HCT116 (cell line): Measurements from ENCODE around the gene GPC5. TPM values are rescaled to one million over a fixed set of nuclear protein-coding genes. Genes with fewer than 3 reads are reported as not detected.

Source experiments
- ATAC-seq: fragments of 200-7000 bp; cut with Tn5 transposase; 2 replicates; pipeline ENCODE4 v1.9.1; 2020; ENCODE audit warnings: mild to moderate bottlenecking, moderate library complexity
- BruUV-seq: library from RNA; stranded (reverse); fragments of 400-500 nt; replicated peaks from 2 replicates; lab custom pipeline; 2021; lab: Mats Ljungman, UMichigan
- CTCF ChIA-PET: fragments of 300-600 bp; sonication (Branson Sonifier 250); formaldehyde crosslinking; loops from one replicate; lab custom pipeline; 2021; ENCODE audit warnings: antibody characterized with exemption; lab: Charles Lee
- POLR2A ChIA-PET: fragments of 300-600, 350-600 bp; sonication (Branson Sonifier 250); formaldehyde crosslinking; loops from one replicate; lab custom pipeline; 2021; ENCODE audit warnings: antibody characterized with exemption; lab: Charles Lee
- RAD21 ChIA-PET, 2 experiments: fragments of 300-600 bp; sonication (Branson Sonifier 250); formaldehyde crosslinking; loops; one replicate each; lab custom pipeline; 2023; ENCODE audit warnings: low total read pairs in 2 of 2; ENCODE audit not compliant: uncharacterized antibody in 2 of 2, unreplicated experiment in 2 of 2, low non-redundant PET in 1 of 2; lab: Charles Lee
- DNase-seq: peaks from one replicate; pipeline ENCODE4 v3.0.0-alpha.2; 2010; ENCODE audit warnings: low read depth, low spot score
- H2AFZ ChIP-seq: fragments of 200-600 bp; shearing (Covaris generic), sonication (generic); 2 replicates; pipeline ENCODE4 v1.6.1; 2017; ENCODE audit warnings: low read depth, mixed run types, mixed read lengths, antibody characterized with exemption, low read length; ENCODE audit not compliant: poor library complexity, severe bottlenecking
- H3K27ac ChIP-seq: 2 replicates; pipeline ENCODE4 v1.5.1; 2012; ENCODE audit warnings: low read depth, low read length
- H3K27me3 ChIP-seq: fragments of 200-600 bp; sonication (generic); 2 replicates; pipeline ENCODE4 v1.6.1; 2016; ENCODE audit warnings: mixed run types, low read length, mixed read lengths; ENCODE audit not compliant: insufficient read depth
- H3K36me3 ChIP-seq, 2 experiments: fragments of 200-500 bp in 1 of 2; fragments of 200-600 bp in 1 of 2; sonication (Bioruptor generic) in 1 of 2; sonication (generic) in 1 of 2; 2 replicates each; pipeline versions ENCODE4 v1.5.1 to v1.6.1; 2014 to 2016; ENCODE audit warnings: low read length in 2 of 2, inconsistent platforms in 1 of 2, mixed read lengths in 1 of 2, mixed run types in 1 of 2; ENCODE audit not compliant: insufficient read depth in 2 of 2, control insufficient read depth in 1 of 2
- H3K4me1 ChIP-seq, 2 experiments: fragments of 200-600 bp in 1 of 2; sonication (generic) in 1 of 2; 2 replicates each; pipeline versions ENCODE4 v1.5.1 to v1.6.1; 2012 to 2017; ENCODE audit warnings: low read length in 2 of 2, inconsistent platforms in 1 of 2, mild to moderate bottlenecking in 1 of 2, mixed read lengths in 1 of 2, mixed run types in 1 of 2, moderate library complexity in 1 of 2; ENCODE audit not compliant: insufficient read depth in 2 of 2, control insufficient read depth in 1 of 2
- H3K4me2 ChIP-seq: fragments of 200-600 bp; sonication (generic); 2 replicates; pipeline ENCODE4 v1.6.1; 2017; ENCODE audit warnings: mixed run types, low read length, mixed read lengths
- H3K4me3 ChIP-seq, 2 experiments: fragments of 200-600 bp in 1 of 2; sonication (generic) in 1 of 2; replicated peaks in 1 of 2; 2 replicates each; pipeline ENCODE4 v1.5.1; 2011 to 2016; ENCODE audit warnings: low read length in 2 of 2, control low read depth in 1 of 2, low read depth in 1 of 2, mild to moderate bottlenecking in 1 of 2, mixed read lengths in 1 of 2, mixed run types in 1 of 2
- H3K79me2 ChIP-seq: fragments of 200-600 bp; sonication (generic); 2 replicates; pipeline ENCODE4 v1.6.1; 2017; ENCODE audit warnings: mild to moderate bottlenecking, mixed run types, low read length, moderate library complexity, mixed read lengths; ENCODE audit not compliant: insufficient read depth
- H3K9ac ChIP-seq: fragments of 200-600 bp; sonication (generic); 2 replicates; pipeline ENCODE4 v1.6.1; 2016; ENCODE audit warnings: low read length, mixed read lengths
- H3K9me2 ChIP-seq: fragments of 200-600 bp; sonication (generic), shearing (Covaris generic); 2 replicates; pipeline ENCODE4 v1.6.1; 2017; ENCODE audit warnings: mixed run types, mild to moderate bottlenecking, moderate library complexity; ENCODE audit not compliant: insufficient read depth
- H3K9me3 ChIP-seq, 2 experiments: fragments of 200-500 bp in 1 of 2; fragments of 200-600 bp in 1 of 2; sonication (Bioruptor generic) in 1 of 2; sonication (generic) in 1 of 2; 2 replicates each; pipeline ENCODE4 v1.6.1; 2014 to 2017; ENCODE audit warnings: low read length in 2 of 2, mixed read lengths in 2 of 2, inconsistent platforms in 1 of 2, low read depth in 1 of 2, mild to moderate bottlenecking in 1 of 2, mixed run types in 1 of 2, moderate library complexity in 1 of 2; ENCODE audit not compliant: control insufficient read depth in 1 of 2, insufficient read depth in 1 of 2
- H4K20me1 ChIP-seq: fragments of 200-600 bp; sonication (generic), shearing (Covaris generic); 2 replicates; pipeline ENCODE4 v1.6.1; 2017; ENCODE audit warnings: mixed run types, mild to moderate bottlenecking, moderate library complexity; ENCODE audit not compliant: insufficient read depth
- CTCF ChIP-seq, 3 experiments: fragments of 200-600 bp in 1 of 3; sonication (generic) in 1 of 3; IDR thresholded peaks in 2 of 3; conservative IDR thresholded peaks in 1 of 3; 2 replicates each; pipeline ENCODE4 v1.5.1; 2012 to 2017; ENCODE audit warnings: low read depth in 2 of 3, low read length in 2 of 3, antibody characterized with exemption in 1 of 3, borderline replicate concordance in 1 of 3, control low read depth in 1 of 3, mild to moderate bottlenecking in 1 of 3, mixed read lengths in 1 of 3, mixed run types in 1 of 3, moderate library complexity in 1 of 3; ENCODE audit not compliant: insufficient read depth in 1 of 3
- ELF1 ChIP-seq: IDR thresholded peaks from 2 replicates; pipeline ENCODE4 v1.6.1; 2012; ENCODE audit warnings: low read depth, borderline replicate concordance
- JUND ChIP-seq: IDR thresholded peaks from 2 replicates; pipeline ENCODE4 v1.6.1; 2012
- MAX ChIP-seq: IDR thresholded peaks from 2 replicates; pipeline ENCODE4 v1.6.1; 2012
- POLR2A ChIP-seq: IDR thresholded peaks from 2 replicates; pipeline ENCODE4 v1.7.0; 2011; ENCODE audit warnings: borderline replicate concordance; ENCODE audit not compliant: insufficient read depth, insufficient read length; ENCODE audit errors: extremely low read depth
- SRF ChIP-seq: IDR thresholded peaks from 2 replicates; pipeline ENCODE4 v1.6.1; 2012; ENCODE audit warnings: low read depth
- TCF7L2 ChIP-seq: IDR thresholded peaks from 2 replicates; pipeline ENCODE4 v1.7.0; 2011; ENCODE audit warnings: borderline replicate concordance, inconsistent platforms; ENCODE audit not compliant: insufficient read depth, insufficient read length; ENCODE audit errors: extremely low read depth
- YY1 ChIP-seq: IDR thresholded peaks from 2 replicates; pipeline ENCODE4 v1.6.1; 2011; ENCODE audit warnings: low read length, low read depth, moderate library complexity, mild to moderate bottlenecking; ENCODE audit not compliant: insufficient replicate concordance; ENCODE audit errors: extremely low read depth
- intact Hi-C: fragments of 100-400 bp; cut with micrococcal nuclease; formaldehyde crosslinking; loops from 2 replicates; pipeline ENCODE4 v1.10.0; 2022
- total RNA-seq: library from RNA; stranded (reverse); gene quantifications from one replicate; pipeline ENCODE4 v1.2.1, GENCODE V29; 2021; ENCODE audit not compliant: unreplicated experiment
- TF ChIP-seq, protein P1 (sequence below): IDR thresholded peaks from 2 replicates; pipeline ENCODE4 v1.6.1; 2011; ENCODE audit warnings: mild to moderate bottlenecking, low read length, moderate library complexity; ENCODE audit not compliant: insufficient replicate concordance; ENCODE audit errors: extremely low read depth
- TF ChIP-seq, protein P2 (sequence below): IDR thresholded peaks from 2 replicates; pipeline ENCODE4 v1.6.1; 2012; ENCODE audit warnings: low read depth

Gene GPC5
- total RNA-seq, 1 experiment from 2014 or later, result not detected

DNA sequence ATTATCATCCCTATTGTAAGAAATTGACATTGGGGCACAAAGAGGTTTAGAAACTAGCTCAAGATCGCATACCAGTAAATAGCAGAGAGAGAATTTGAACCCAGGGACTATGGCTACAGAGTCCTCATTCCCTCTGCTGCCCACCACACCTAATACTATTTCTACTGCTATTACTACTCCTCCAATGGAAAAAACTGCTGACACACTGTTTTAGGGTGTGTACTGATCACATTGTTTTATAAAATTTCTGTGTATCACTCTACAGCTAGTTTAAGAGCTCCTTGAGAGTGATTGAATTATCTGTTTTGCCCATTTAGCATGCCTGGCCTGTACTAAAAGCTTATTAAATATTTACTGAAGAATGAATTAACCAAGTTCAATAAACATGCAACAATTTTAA is 552.4 kb downstream of the GPC5 start:
- intact Hi-C loops, result no loop called here
- ChIA-PET CTCF (no interaction called here), POLR2A (no interaction called here), RAD21 (no interaction called here)
- H3K27ac ChIP-seq, result no peak overlapping the region
- no peaks in the 10 kb centered on the region for H3K9me2 ChIP-seq
- H3K27me3 ChIP-seq, result no peaks in the 10 kb centered on the region
- no peak for ATAC-seq
- H3K4me3 ChIP-seq, result no peak overlapping the region
- H3K4me2 ChIP-seq, result no peak overlapping the region
- no peak for TF ChIP-seq SRF
- no peak for TF ChIP-seq MAX
- TF ChIP-seq, protein P1, sequence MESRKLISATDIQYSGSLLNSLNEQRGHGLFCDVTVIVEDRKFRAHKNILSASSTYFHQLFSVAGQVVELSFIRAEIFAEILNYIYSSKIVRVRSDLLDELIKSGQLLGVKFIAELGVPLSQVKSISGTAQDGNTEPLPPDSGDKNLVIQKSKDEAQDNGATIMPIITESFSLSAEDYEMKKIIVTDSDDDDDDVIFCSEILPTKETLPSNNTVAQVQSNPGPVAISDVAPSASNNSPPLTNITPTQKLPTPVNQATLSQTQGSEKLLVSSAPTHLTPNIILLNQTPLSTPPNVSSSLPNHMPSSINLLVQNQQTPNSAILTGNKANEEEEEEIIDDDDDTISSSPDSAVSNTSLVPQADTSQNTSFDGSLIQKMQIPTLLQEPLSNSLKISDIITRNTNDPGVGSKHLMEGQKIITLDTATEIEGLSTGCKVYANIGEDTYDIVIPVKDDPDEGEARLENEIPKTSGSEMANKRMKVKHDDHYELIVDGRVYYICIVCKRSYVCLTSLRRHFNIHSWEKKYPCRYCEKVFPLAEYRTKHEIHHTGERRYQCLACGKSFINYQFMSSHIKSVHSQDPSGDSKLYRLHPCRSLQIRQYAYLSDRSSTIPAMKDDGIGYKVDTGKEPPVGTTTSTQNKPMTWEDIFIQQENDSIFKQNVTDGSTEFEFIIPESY, result no peak
- TF ChIP-seq, protein P2, sequence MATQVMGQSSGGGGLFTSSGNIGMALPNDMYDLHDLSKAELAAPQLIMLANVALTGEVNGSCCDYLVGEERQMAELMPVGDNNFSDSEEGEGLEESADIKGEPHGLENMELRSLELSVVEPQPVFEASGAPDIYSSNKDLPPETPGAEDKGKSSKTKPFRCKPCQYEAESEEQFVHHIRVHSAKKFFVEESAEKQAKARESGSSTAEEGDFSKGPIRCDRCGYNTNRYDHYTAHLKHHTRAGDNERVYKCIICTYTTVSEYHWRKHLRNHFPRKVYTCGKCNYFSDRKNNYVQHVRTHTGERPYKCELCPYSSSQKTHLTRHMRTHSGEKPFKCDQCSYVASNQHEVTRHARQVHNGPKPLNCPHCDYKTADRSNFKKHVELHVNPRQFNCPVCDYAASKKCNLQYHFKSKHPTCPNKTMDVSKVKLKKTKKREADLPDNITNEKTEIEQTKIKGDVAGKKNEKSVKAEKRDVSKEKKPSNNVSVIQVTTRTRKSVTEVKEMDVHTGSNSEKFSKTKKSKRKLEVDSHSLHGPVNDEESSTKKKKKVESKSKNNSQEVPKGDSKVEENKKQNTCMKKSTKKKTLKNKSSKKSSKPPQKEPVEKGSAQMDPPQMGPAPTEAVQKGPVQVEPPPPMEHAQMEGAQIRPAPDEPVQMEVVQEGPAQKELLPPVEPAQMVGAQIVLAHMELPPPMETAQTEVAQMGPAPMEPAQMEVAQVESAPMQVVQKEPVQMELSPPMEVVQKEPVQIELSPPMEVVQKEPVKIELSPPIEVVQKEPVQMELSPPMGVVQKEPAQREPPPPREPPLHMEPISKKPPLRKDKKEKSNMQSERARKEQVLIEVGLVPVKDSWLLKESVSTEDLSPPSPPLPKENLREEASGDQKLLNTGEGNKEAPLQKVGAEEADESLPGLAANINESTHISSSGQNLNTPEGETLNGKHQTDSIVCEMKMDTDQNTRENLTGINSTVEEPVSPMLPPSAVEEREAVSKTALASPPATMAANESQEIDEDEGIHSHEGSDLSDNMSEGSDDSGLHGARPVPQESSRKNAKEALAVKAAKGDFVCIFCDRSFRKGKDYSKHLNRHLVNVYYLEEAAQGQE, result no peak
- TF ChIP-seq ELF1, result no peak
- no peak for TF ChIP-seq TCF7L2
- TF ChIP-seq YY1, result no peak
- TF ChIP-seq POLR2A, result no peak
- TF ChIP-seq CTCF (IDR thresholded peaks at IDR 0.05 in 2 of 3, conservative IDR thresholded peaks at IDR 0.05 in 1 of 3; ENCODE audit: borderline replicate concordance in 1 of 3, insufficient read depth in 1 of 3, low read depth in 2 of 3, low read length in 2 of 3), result no peak
- TF ChIP-seq JUND, result no peak
- BruUV-seq, result no TSS peak
- H3K36me3 ChIP-seq, result no peaks in the 10 kb centered on the region
- H3K4me1 ChIP-seq, result no peaks in the 10 kb centered on the region
- no peak overlapping the region for H3K9ac ChIP-seq
- H4K20me1 ChIP-seq, result no peaks in the 10 kb centered on the region
- H3K79me2 ChIP-seq, result no peaks in the 10 kb centered on the region
- H2AFZ ChIP-seq, result no peak overlapping the region
- H3K9me3 ChIP-seq, result peaks cover 6 to 19% of the 10 kb centered on the region in 2 experiments; a peak in 2 of 4 replicates
- DNase-seq, result no peak
